GM23248 (cell line): ENCODE data around the gene UBE2I.

ENCODE experiments used
- EZH2 ChIP-seq: fragments of 200-600 bp; sonication (generic); IDR thresholded peaks from 2 replicates; pipeline ENCODE4 v1.6.1; 2018; ENCODE audit warnings: antibody characterized with exemption, mild to moderate bottlenecking; ENCODE audit not compliant: insufficient read depth, poor library complexity, severe bottlenecking
- EZH2phosphoT487 ChIP-seq: fragments of 200-600 bp; sonication (generic); IDR thresholded peaks from 2 replicates; pipeline ENCODE4 v1.6.1; 2018; ENCODE audit warnings: antibody characterized with exemption, moderate library complexity, mild to moderate bottlenecking, low read depth; ENCODE audit not compliant: insufficient read depth

- TF ChIP-seq EZH2 (no peak), EZH2phosphoT487 (no peak)
Measured at GRCh38 chr16:1312903-1313302, 3.5 kb downstream of the UBE2I start.
